GM21717 (cell line): ENCODE measurements around the gene RIN2.

Experiments used
- ATAC-seq: cut with Tn5 transposase; IDR thresholded peaks from one replicate; pipeline ENCODE4 v1.9.1; 2021; ENCODE audit warnings: mild to moderate bottlenecking, moderate library complexity; ENCODE audit not compliant: unreplicated experiment

RIN2 gene, protein sequence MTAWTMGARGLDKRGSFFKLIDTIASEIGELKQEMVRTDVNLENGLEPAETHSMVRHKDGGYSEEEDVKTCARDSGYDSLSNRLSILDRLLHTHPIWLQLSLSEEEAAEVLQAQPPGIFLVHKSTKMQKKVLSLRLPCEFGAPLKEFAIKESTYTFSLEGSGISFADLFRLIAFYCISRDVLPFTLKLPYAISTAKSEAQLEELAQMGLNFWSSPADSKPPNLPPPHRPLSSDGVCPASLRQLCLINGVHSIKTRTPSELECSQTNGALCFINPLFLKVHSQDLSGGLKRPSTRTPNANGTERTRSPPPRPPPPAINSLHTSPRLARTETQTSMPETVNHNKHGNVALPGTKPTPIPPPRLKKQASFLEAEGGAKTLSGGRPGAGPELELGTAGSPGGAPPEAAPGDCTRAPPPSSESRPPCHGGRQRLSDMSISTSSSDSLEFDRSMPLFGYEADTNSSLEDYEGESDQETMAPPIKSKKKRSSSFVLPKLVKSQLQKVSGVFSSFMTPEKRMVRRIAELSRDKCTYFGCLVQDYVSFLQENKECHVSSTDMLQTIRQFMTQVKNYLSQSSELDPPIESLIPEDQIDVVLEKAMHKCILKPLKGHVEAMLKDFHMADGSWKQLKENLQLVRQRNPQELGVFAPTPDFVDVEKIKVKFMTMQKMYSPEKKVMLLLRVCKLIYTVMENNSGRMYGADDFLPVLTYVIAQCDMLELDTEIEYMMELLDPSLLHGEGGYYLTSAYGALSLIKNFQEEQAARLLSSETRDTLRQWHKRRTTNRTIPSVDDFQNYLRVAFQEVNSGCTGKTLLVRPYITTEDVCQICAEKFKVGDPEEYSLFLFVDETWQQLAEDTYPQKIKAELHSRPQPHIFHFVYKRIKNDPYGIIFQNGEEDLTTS

DNA sequence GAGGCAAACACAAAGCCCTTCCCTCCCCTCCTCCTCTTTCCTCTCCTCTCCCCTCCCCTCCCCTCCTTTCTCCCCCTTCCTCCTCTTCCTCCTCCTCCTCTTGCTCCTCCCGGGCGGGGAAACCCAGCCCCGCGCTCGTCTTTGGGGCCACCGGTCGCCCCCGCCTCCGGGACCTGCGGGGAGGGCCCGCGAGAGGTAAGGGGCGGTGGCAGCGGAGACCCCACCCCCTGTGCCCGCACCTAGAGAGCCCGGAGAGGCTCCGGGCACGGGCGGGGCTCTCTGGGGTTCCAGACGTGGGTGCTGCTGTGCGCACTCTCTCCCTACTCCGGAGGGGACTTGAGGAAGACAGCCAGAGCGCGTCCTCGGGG, at the start of gene RIN2:
TSS of gene RIN2 (plus strand) at position 126 of the 368 bp plus-strand sequence. CDS start 131,344 bp downstream, outside the sequence.
- ATAC-seq: no peak

GRCh38 chr20:19709635-19710335, 48.3 kb upstream of the RIN2 start:
- ATAC-seq: no peak

DNA sequence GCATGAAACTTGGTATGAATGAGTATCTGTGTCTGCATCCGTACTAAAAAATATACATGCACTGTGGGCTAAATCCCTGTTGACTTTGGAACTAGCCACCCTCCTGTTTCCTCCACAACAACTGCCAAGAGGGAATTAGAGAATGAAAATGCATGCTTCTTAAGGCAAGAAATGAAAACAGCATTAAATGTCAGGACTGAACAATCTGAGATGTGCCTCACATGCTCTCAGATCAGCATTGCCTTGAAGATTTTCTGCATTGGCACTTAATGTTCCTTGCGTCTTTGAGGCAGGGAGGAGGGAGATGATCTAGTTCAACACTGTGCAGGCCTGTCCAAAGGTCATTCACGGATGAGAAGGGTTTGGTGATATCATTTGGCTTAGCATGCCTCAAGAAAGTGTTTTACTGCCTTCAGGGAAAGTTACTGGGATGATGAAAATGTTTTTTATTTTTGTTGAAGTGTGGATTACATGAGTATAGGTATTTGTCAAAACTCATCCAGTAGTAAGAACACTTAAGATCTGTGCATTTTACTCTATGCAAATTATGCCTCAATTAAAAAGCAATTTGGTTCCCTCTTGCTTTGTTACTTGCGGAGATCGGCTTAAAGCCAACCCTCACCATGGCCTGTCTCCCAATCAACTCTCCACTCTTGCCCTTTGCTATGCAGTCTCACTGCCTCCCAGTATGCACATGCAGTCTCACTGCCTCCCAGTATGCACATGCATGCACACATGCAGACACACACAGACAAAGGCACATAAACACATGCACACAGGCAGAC, 47.5 kb upstream of the RIN2 start:
- no peak for ATAC-seq

GRCh38 chr20:19711126-19711525, 46.9 kb upstream of the RIN2 start:
- no peak for ATAC-seq

DNA sequence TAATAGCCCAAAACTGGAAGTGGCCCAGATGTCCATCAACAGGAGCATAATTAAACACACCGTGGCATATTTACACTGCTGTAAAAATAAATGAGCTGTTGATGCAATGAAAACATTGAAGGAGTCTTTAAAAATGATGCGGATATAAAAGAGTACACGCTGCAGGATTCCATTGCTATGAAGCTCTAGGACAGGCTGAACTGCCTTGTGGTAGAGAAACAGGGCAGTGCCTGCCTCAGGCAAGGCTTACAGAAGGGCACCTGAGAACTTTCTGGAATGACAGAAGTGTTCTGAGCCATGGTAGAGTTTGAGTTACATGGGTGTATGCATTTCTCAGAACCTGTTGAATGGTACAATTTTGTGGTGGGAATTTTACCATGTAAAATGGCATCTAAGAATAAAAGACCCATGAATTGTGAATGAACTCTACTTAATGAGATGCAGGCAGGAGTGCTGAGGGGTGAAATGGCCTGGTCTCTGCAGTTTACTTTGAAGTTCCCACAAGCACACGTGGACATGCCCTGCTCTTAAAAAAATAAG, 45.3 kb upstream of the RIN2 start:
- no peak for ATAC-seq

DNA sequence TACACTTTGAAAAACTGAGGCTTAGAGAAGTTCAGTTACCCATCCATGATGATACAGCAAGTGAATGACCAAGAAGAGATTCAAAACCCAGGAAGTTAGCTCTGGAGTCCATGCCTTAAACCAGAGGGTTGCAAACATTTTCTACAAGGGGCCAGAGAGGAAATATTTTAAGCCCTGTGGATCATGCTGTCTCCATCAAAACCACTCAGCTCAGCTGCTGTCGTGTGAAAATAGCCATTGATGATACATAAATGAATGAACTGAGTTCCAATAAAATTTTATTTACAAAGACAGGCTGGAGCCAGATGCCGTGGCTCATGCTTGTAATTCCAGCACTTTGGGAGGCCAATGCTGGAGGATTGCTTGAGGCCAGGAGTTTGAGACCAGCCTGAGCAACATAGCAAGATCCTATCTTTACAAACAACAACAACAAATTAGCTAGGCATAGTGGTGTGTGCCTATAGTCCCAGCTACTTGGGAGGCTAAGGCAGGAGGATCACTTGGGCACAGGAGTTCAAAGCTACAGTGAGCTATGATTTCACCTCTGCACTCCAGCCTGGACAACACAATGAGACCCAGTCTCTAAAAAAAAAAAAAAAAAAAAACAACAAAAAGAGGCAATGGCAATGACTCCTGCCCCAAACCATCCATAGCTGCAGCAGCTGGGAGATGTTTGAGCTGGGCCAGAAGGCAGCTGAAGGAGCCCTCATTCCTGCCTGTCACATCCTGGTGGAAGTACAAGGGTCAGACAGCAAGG, 44.1 kb upstream of the RIN2 start:
- ATAC-seq: no peak

DNA sequence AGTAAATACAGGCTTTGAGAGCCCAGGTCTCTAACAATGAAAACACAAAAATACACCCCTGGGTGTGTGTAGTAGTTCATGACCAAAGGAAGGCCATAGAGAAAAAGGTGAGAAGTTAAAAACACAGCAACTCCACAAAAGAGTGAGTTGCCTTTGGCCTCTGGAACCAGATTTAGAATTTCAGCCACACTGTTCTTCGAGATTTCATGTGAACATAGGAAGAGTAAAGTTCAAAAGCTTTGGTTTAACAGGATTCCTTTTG, 43.5 kb upstream of the RIN2 start:
- no peak for ATAC-seq

DNA sequence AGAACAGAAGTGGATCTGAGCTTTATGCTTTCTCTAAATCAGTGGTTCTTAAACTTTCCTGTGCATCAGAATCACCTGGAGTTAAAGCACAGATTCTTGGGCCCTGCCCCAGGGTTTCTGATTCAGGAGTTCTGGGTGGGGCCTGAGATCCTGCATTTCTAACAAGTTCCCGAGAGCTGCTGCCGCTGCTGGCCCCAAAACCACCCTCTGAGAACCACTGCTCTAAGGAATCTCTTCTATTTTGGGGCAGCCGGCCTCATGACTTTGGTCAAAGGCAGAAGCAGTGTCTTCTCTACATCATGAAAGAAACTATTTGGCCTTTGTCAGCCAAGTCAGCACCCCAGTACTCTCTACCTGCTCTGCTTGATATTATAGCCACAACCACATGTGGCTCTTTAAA, 42.1 kb upstream of the RIN2 start:
- ATAC-seq: no peak

- ATAC-seq: no peak
These were observed 39.2 kb upstream of the RIN2 start for GRCh38 chr20:19718880-19719279.

GRCh38 chr20:19720991-19721390, 37.1 kb upstream of the RIN2 start:
- no peak for ATAC-seq

GRCh38 chr20:19723051-19723450, 35.0 kb upstream of the RIN2 start:
- no peak for ATAC-seq

DNA sequence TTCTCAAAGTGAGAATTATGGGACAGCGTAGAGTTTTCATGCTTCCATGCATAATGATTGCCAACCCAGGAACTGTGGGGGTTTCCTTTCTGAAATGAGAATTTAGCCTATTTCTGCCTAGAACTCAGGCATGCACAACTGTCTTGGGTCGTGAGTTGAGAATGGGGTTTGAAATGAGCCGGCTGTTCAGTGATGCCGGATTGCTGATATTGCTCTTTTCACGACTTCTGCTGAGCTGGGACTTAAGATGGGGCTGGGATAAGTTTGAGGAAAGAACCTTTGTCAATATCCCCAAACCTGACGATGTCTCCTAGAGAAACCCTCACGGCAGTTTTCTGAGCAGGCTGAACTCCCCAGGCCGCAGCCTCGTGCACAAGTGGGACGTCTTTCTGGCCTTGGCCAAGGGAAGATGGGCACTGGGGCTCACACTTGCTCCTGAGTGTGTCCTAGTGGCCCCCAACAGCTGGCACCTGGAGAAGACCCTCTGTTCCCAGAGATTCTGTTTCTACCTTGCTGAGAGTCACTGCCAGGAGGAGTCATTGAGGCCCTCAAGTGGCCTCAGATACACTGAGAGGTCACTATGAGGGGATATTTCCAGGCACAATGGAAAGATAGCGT, 34.1 kb upstream of the RIN2 start:
- ATAC-seq: no peak

DNA sequence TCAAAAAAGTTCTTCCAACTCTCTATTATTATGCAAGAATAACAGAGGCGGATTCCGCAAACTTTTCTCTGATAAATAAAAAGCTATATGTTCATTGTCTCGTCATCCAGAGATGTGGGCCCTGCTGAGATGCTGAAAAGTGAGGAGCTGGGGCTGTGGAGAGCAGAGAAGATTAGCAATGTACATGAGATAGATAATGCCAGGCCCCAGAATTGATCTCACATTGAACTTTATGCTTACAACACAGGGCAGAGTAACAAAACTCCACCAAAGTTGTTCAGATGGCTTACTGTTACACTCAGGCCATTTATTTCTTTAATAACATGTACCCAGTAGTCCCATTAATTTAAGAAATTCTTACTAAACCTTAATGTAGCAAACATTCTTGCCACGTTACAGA, 32.7 kb upstream of the RIN2 start:
- ATAC-seq: no peak

DNA sequence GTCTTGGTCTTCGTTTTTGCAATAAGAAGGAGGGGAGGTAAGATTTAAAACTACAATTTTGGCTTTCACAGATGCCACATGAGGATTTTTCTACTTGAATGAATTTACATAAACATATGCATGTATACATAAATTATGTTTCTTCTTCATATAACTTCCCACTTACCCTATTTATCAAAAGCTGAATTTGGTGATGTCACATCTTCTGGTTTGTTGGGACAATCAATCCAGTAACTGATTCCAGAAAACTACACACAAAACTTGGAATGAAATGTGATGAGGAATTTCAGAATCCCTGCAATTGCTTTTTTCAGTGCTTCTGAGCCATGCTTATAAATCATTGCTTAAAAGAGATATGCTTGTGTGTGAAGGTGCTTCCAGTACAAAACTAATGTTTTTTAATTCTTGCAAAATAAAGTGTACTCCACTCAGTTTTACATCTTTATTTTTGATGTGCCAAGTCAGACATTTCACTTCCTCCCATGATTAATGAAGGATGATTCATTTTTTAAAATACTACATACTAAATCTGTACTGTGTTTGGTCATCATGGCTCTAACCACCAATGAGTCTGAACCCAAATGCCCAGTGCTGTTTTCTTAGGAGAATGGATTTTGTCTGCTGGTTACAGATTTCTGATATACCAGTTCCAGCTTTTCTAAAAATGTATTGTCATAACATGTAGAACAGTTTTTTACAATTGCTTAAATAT, 32.1 kb upstream of the RIN2 start:
- no peak for ATAC-seq

GRCh38 chr20:19727251-19727847, 30.7 kb upstream of the RIN2 start:
- ATAC-seq: no peak

DNA sequence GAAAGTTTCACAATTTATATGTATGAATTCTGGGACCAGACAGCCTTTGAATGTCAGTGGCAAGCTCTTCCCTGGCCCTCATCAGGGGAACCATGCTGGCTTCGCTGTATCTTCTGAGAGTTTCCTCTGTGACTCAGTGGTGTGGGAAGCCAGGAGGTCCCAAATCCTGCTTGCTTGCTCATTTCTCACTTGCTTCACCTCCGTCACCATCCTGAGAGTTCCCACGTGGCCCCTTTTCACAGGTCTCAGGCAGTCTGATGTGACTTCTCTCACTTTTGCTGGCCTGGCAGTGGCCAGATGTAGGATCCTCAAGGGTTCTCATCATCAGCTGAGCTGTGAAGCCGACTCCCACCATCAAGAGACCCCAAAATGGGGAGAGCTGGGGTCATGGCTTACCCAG, 28.4 kb upstream of the RIN2 start:
- no peak for ATAC-seq

- no peak for ATAC-seq
These were observed 27.4 kb upstream of the RIN2 start for GRCh38 chr20:19730706-19731105.

DNA sequence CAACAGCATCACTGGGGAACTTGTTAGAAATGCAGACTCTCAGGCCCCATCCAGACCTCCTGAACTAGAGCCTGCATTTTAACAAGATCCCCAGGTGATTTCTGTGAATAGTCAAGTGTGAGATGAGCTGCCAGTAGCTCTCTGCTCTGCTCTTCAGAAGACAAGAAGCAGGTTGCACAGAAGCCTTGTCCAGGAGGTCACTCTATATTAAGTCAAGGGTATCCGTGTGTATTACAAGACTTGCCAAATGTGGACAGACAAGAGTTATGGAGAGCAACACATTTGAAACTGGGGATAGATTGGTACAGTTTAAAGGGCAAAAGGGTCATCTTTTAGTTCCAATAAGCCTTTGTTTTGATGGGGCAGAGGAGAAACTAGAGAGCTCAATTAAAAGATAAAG, 23.2 kb upstream of the RIN2 start:
- no peak for ATAC-seq

DNA sequence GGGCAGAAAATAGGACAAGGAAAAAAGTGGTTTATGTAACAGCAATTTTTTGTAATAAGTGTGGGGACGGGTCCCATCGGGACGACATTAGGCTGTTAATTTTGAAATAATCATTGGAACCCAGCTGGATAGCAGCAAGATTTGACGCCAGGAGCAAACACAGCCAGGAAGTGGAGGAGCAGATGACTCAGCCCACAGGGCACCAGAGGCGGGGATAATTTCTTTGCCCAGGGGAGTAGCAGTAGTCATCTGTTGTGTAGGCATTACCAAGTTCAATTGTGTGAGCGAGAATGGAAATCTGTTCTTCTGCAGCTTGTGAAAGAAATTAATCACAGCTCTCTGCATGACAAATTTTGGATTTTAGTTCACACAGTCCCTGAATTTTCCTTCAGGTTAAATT, 22.6 kb upstream of the RIN2 start:
- ATAC-seq: no peak
